SH-SY5Y (cell line): ENCODE measurements around the gene SYPL2.

ENCODE experiments used
- GATA2 ChIP-seq: IDR thresholded peaks from 2 replicates; pipeline ENCODE4 v1.6.1; 2011; ENCODE audit warnings: mild to moderate bottlenecking, low read depth, low read length
- GATA3 ChIP-seq: IDR thresholded peaks from 2 replicates; pipeline ENCODE4 v1.6.1; 2011; ENCODE audit warnings: low read depth, mild to moderate bottlenecking, low read length, moderate library complexity

DNA sequence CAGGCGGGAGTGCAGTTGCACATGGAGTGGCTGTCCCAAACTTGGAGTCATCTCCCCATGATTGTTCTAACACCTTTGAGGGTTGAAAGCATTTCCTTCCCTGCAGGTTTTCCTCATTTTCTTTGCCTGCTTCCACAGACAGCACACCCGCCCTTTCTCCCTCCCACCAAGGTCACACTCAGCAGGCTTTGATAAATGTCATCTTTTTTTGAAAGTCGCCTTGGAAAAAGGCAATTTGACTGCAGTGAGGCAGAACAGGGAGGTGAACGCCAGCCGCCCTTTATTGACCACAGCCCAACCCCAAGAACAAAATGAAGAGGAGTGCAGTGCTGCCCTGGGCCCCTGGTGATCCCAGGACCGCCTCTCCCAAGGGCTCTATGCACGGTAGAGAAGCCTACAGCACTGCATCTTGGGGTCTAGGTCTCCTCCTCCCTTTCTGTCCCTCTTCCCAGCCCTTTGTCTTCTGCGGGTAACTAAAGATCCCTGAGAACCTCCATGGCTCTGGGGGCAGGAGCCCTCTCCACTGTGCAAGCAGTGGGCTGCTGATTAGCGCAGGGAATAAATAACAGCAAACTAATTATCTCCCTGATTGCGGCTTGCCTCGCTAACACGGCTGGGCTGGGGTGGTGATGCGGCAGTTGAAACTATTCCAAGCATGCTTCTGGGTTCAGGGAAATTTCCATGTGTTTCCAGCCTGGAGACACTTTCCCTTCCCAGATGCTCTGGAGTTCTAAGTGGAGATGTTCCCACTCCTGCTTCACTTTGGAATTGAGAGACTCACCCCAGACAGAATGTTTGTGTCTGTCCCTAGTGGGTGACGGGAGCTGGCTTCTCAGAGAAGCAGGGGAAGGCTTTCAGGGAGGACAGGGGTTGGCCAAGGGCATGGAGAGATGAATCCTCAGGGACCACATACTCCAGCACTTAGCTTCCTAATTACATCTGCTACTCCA lies 54.9 kb downstream of the SYPL2 start:
- no peak for TF ChIP-seq GATA2
- TF ChIP-seq GATA3: no peak
